Activated T-cell treated with anti-CD3 and anti-CD28 coated beads, Interleukin-2, amount 50 U/mL, for 24 hours (primary cell): ENCODE measurements around the gene MPO.

Experiments used
- DNase-seq: peaks from one replicate; pipeline ENCODE4 v3.0.0-alpha.2; 2020
- H3K27ac Mint-ChIP-seq: 2 replicates; pipeline ENCODE4 v1.8.0; 2020; ENCODE audit warnings: mild to moderate bottlenecking, mixed read lengths
- H3K27me3 Mint-ChIP-seq: 2 replicates; pipeline ENCODE4 v1.8.0; 2020; ENCODE audit warnings: mixed read lengths
- H3K36me3 Mint-ChIP-seq: 2 replicates; pipeline ENCODE4 v1.8.0; 2020; ENCODE audit warnings: low read depth, mixed read lengths
- H3K4me1 Mint-ChIP-seq: 2 replicates; pipeline ENCODE4 v1.8.0; 2020; ENCODE audit warnings: low read depth, mixed read lengths
- H3K4me3 Mint-ChIP-seq: 2 replicates; pipeline ENCODE4 v1.8.0; 2020; ENCODE audit warnings: mild to moderate bottlenecking, moderate library complexity, mixed read lengths
- H3K9me3 Mint-ChIP-seq: 2 replicates; pipeline ENCODE4 v1.8.0; 2020; ENCODE audit warnings: mixed read lengths

MPO gene

GRCh38 chr17:58280480-58281217, at the start of gene MPO:
Gene MPO, minus strand, starts transcription at chr17:58280935. Its CDS starts 177 bp downstream, at chr17:58280758.
- Mint-ChIP-seq H3K27me3 (peaks cover 33% of the 10 kb centered on the region), H3K4me1 (peaks cover 4% of the 10 kb centered on the region), H3K36me3 (no peaks in the 10 kb centered on the region), H3K4me3 (no peak within 1 kb of the TSS), H3K27ac (no peak within 1 kb of the TSS), H3K9me3 (no peaks in the 10 kb centered on the region)
- no peak for DNase-seq

GRCh38 chr17:58329810-58330537, 49.2 kb upstream of the MPO start:
- Mint-ChIP-seq H3K4me3 (peak overlapping the region; percentile 99), H3K27ac (peak overlapping the region; percentile 100), H3K9me3 (no peaks in the 10 kb centered on the region), H3K4me1 (peaks cover 61% of the 10 kb centered on the region), H3K36me3 (peaks cover 49% of the 10 kb centered on the region), H3K27me3 (peaks cover 4% of the 10 kb centered on the region)
- no peak for DNase-seq

- Mint-ChIP-seq H3K27ac (peak overlapping the region; percentile 96), H3K27me3 (peaks cover 4% of the 10 kb centered on the region), H3K4me3 (peak overlapping the region; percentile 99), H3K9me3 (no peaks in the 10 kb centered on the region), H3K4me1 (peaks cover 58% of the 10 kb centered on the region), H3K36me3 (peaks cover 42% of the 10 kb centered on the region)
- DNase-seq, result peak; percentile 93
Measured at GRCh38 chr17:58329035-58329809, 48.5 kb upstream of the MPO start.

GRCh38 chr17:58328195-58329034, 47.7 kb upstream of the MPO start, which contains the start of gene TSPOAP1:
Gene TSPOAP1, minus strand, starts transcription at chr17:58328795. Its CDS starts 875 bp downstream, at chr17:58327920.
- peak within 1 kb of the TSS; percentile 99 for H3K4me3 Mint-ChIP-seq
- peaks cover 4% of the 10 kb centered on the region for H3K27me3 Mint-ChIP-seq
- peaks cover 54% of the 10 kb centered on the region for H3K4me1 Mint-ChIP-seq
- H3K9me3 Mint-ChIP-seq, result no peaks in the 10 kb centered on the region
- peak within 1 kb of the TSS; percentile 96 for H3K27ac Mint-ChIP-seq
- DNase-seq, result peak; percentile 90
- peaks cover 41% of the 10 kb centered on the region for H3K36me3 Mint-ChIP-seq

- Mint-ChIP-seq H3K9me3 (no peaks in the 10 kb centered on the region), H3K27me3 (peaks cover 4% of the 10 kb centered on the region), H3K4me3 (peak overlapping the region; percentile 99), H3K36me3 (peaks cover 40% of the 10 kb centered on the region), H3K27ac (peak overlapping the region; percentile 96), H3K4me1 (peaks cover 56% of the 10 kb centered on the region)
- DNase-seq, result no peak
Measured at GRCh38 chr17:58327363-58328194, 46.8 kb upstream of the MPO start.

GRCh38 chr17:58326609-58327362, 46.1 kb upstream of the MPO start:
- Mint-ChIP-seq H3K27ac (peak overlapping the region; percentile 93), H3K4me1 (peaks cover 54% of the 10 kb centered on the region), H3K36me3 (peaks cover 42% of the 10 kb centered on the region), H3K9me3 (no peaks in the 10 kb centered on the region), H3K27me3 (no peaks in the 10 kb centered on the region), H3K4me3 (peak overlapping the region; percentile 99)
- no peak for DNase-seq

GRCh38 chr17:58325976-58326468, 45.3 kb upstream of the MPO start:
- no peaks in the 10 kb centered on the region for H3K27me3 Mint-ChIP-seq
- H3K9me3 Mint-ChIP-seq, result no peaks in the 10 kb centered on the region
- peaks cover 41% of the 10 kb centered on the region for H3K36me3 Mint-ChIP-seq

GRCh38 chr17:58325289-58325726, 44.6 kb upstream of the MPO start:
- H3K9me3 Mint-ChIP-seq, result no peaks in the 10 kb centered on the region
- peak overlapping the region; percentile 93 for H3K27ac Mint-ChIP-seq
- peak overlapping the region; percentile 99 for H3K4me3 Mint-ChIP-seq

More at GRCh38 chr17:58325976-58326468, 45.3 kb upstream of the MPO start:
- Mint-ChIP-seq H3K27ac (peak overlapping the region; percentile 93), H3K4me1 (peaks cover 58% of the 10 kb centered on the region), H3K4me3 (peak overlapping the region; percentile 99)
- no peak for DNase-seq

GRCh38 chr17:58324409-58325288, 43.9 kb upstream of the MPO start:
- Mint-ChIP-seq H3K27ac (peak overlapping the region; percentile 93), H3K9me3 (no peaks in the 10 kb centered on the region), H3K27me3 (no peaks in the 10 kb centered on the region), H3K4me1 (peaks cover 56% of the 10 kb centered on the region), H3K4me3 (peak overlapping the region; percentile 99), H3K36me3 (peaks cover 38% of the 10 kb centered on the region)
- DNase-seq, result peak; percentile 50

More at GRCh38 chr17:58325289-58325726, 44.6 kb upstream of the MPO start:
- no peak for DNase-seq
- no peaks in the 10 kb centered on the region for H3K27me3 Mint-ChIP-seq
- H3K4me1 Mint-ChIP-seq, result peaks cover 56% of the 10 kb centered on the region
- H3K36me3 Mint-ChIP-seq, result peaks cover 38% of the 10 kb centered on the region

GRCh38 chr17:58324056-58324408, 43.3 kb upstream of the MPO start:
- H3K4me3 Mint-ChIP-seq, result peak overlapping the region; percentile 55
- peaks cover 53% of the 10 kb centered on the region for H3K4me1 Mint-ChIP-seq
- H3K36me3 Mint-ChIP-seq, result peaks cover 41% of the 10 kb centered on the region
- H3K9me3 Mint-ChIP-seq, result no peaks in the 10 kb centered on the region
- peak overlapping the region; percentile 91 for H3K27ac Mint-ChIP-seq
- H3K27me3 Mint-ChIP-seq, result no peaks in the 10 kb centered on the region
- no peak for DNase-seq

GRCh38 chr17:58323366-58324055, 42.8 kb upstream of the MPO start:
- Mint-ChIP-seq H3K4me3 (peak overlapping the region; percentile 55), H3K9me3 (no peaks in the 10 kb centered on the region), H3K36me3 (peaks cover 45% of the 10 kb centered on the region), H3K27ac (peak overlapping the region; percentile 91), H3K4me1 (peaks cover 52% of the 10 kb centered on the region), H3K27me3 (no peaks in the 10 kb centered on the region)
- DNase-seq, result no peak
